H1 (cell line): Measurements from ENCODE around the gene NKAIN2. TPM values are rescaled to one million over a fixed set of nuclear protein-coding genes. Genes with fewer than 3 reads are reported as not detected.

Source experiments
- CTCF ChIA-PET: fragments of 300-600 bp; sonication (Branson Sonifier 250); formaldehyde crosslinking; loops from one replicate; lab custom pipeline; 2021; ENCODE audit not compliant: partially characterized antibody; lab: Charles Lee
- POLR2A ChIA-PET: fragments of 300-600 bp; sonication (Branson Sonifier 250); formaldehyde crosslinking; loops from one replicate; lab custom pipeline; 2021; ENCODE audit warnings: inconsistent platforms; ENCODE audit not compliant: partially characterized antibody; lab: Charles Lee
- DNase-seq, 2 experiments: peaks; one replicate each; pipeline versions ENCODE4 v3.0.0 to v3.0.0-alpha.2; 2010 to 2022; ENCODE audit warnings: low spot score in 2 of 2, low read depth in 1 of 2, mixed read lengths in 1 of 2
- FAIRE-seq: peaks from 2 replicates; lab custom pipeline; 2011; peaks lifted over from hg19 to GRCh38; lab: Jason Lieb, UNC
- H2AFZ ChIP-seq: 2 replicates; pipeline ENCODE4 v1.8.1; 2012; ENCODE audit warnings: low read length, inconsistent platforms
- H2AK5ac ChIP-seq: 2 replicates; pipeline ENCODE4 v1.6.1; 2013; ENCODE audit warnings: low read depth, low read length
- H2BK120ac ChIP-seq: replicated peaks from 2 replicates; pipeline ENCODE3; 2013; ENCODE audit warnings: low read depth, low read length, inconsistent platforms
- H2BK12ac ChIP-seq: 2 replicates; pipeline ENCODE4 v1.6.1; 2013; ENCODE audit warnings: low read depth, low read length
- H2BK15ac ChIP-seq: 2 replicates; pipeline ENCODE4 v1.6.1; 2013; ENCODE audit warnings: low read length
- H2BK20ac ChIP-seq: 2 replicates; pipeline ENCODE4 v1.6.1; 2013; ENCODE audit warnings: low read length
- H2BK5ac ChIP-seq: 2 replicates; pipeline ENCODE4 v1.6.1; 2013; ENCODE audit warnings: low read depth, low read length
- H3K14ac ChIP-seq: 2 replicates; pipeline ENCODE4 v1.6.1; 2013; ENCODE audit warnings: inconsistent platforms; ENCODE audit not compliant: insufficient read length
- H3K18ac ChIP-seq: 2 replicates; pipeline ENCODE4 v1.6.1; 2013; ENCODE audit warnings: low read length; ENCODE audit errors: extremely low read depth
- H3K23ac ChIP-seq: 2 replicates; pipeline ENCODE4 v1.6.1; 2013; ENCODE audit warnings: inconsistent platforms; ENCODE audit not compliant: insufficient read length
- H3K23me2 ChIP-seq: 2 replicates; pipeline ENCODE4 v1.6.1; 2013; ENCODE audit warnings: low read depth, low read length
- H3K27ac ChIP-seq: 2 replicates; pipeline ENCODE4 v1.6.1; 2011; ENCODE audit warnings: low read depth, low read length, inconsistent platforms
- H3K27me3 ChIP-seq, 4 experiments: replicated peaks in 1 of 4; 1 replicate in 1 of 4; 2 replicates in 3 of 4; pipeline versions ENCODE4 v1.6.1 to v1.8.1; 2011 to 2013; ENCODE audit warnings: low read length in 3 of 4, mild to moderate bottlenecking in 3 of 4, inconsistent platforms in 2 of 4, mixed read lengths in 2 of 4, moderate library complexity in 1 of 4; ENCODE audit not compliant: control insufficient read depth in 3 of 4, insufficient read depth in 3 of 4; ENCODE audit errors: extremely low read depth in 1 of 4
- H3K36me3 ChIP-seq, 4 experiments: 2 replicates each; pipeline versions ENCODE4 v1.6.1 to v1.8.1; 2011 to 2013; ENCODE audit warnings: mild to moderate bottlenecking in 4 of 4, low read length in 3 of 4, moderate library complexity in 2 of 4, control low read depth in 1 of 4, inconsistent platforms in 1 of 4; ENCODE audit not compliant: insufficient read depth in 4 of 4, control insufficient read depth in 2 of 4
- H3K4ac ChIP-seq: replicated peaks from 2 replicates; pipeline ENCODE3; 2013; ENCODE audit warnings: low read length, low read depth, mixed read lengths, inconsistent platforms; ENCODE audit not compliant: insufficient read length
- H3K4me1 ChIP-seq, 4 experiments: replicated peaks in 1 of 4; 1 replicate in 1 of 4; 2 replicates in 3 of 4; pipeline versions ENCODE4 v1.6.1 to v1.8.1; 2011 to 2013; ENCODE audit warnings: low read length in 3 of 4, inconsistent platforms in 2 of 4, mixed read lengths in 1 of 4; ENCODE audit not compliant: insufficient read depth in 4 of 4, control insufficient read depth in 3 of 4
- H3K4me2 ChIP-seq, 2 experiments: 2 replicates each; pipeline versions ENCODE4 v1.6.1 to v1.8.1; 2011 to 2013; ENCODE audit warnings: low read depth in 2 of 2, low read length in 2 of 2, control low read depth in 1 of 2, inconsistent platforms in 1 of 2, mild to moderate bottlenecking in 1 of 2; ENCODE audit not compliant: insufficient read depth in 1 of 2
- H3K4me3 ChIP-seq, 4 experiments: fragments of 200-600, 300-600 bp in 1 of 4; sonication (generic), shearing (Covaris generic), sonication (Bioruptor Twin) in 1 of 4; 2 replicates each; pipeline versions ENCODE4 v1.5.1 to v1.8.1; 2011 to 2016; ENCODE audit warnings: low read length in 4 of 4, low read depth in 3 of 4, control low read depth in 2 of 4, inconsistent platforms in 2 of 4, mild to moderate bottlenecking in 2 of 4, mixed read lengths in 1 of 4, moderate library complexity in 1 of 4; ENCODE audit not compliant: insufficient read depth in 2 of 4; ENCODE audit errors: extremely low read depth in 1 of 4
- H3K56ac ChIP-seq: replicated peaks from 2 replicates; pipeline ENCODE3; 2013; ENCODE audit warnings: low read depth, mild to moderate bottlenecking, mixed read lengths, low read length, inconsistent platforms; ENCODE audit not compliant: insufficient read length
- H3K79me1 ChIP-seq: 2 replicates; pipeline ENCODE4 v1.6.1; 2013; ENCODE audit warnings: low read depth, low read length, control low read depth
- H3K79me2 ChIP-seq, 2 experiments: 2 replicates each; pipeline versions ENCODE4 v1.6.1 to v1.8.1; 2012 to 2013; ENCODE audit warnings: low read length in 2 of 2, mild to moderate bottlenecking in 2 of 2, inconsistent platforms in 1 of 2; ENCODE audit not compliant: insufficient read depth in 2 of 2, control insufficient read depth in 1 of 2
- H3K9ac ChIP-seq, 4 experiments: replicated peaks in 1 of 4; 1 replicate in 1 of 4; 2 replicates in 3 of 4; pipeline versions ENCODE4 v1.6.1 to v1.8.1; 2011 to 2013; ENCODE audit warnings: low read depth in 3 of 4, low read length in 3 of 4, control low read depth in 2 of 4, mild to moderate bottlenecking in 2 of 4, moderate library complexity in 2 of 4, inconsistent platforms in 1 of 4; ENCODE audit errors: extremely low read depth in 1 of 4
- H3K9me3 ChIP-seq, 2 experiments: 2 replicates each; pipeline versions ENCODE4 v1.6.1 to v1.8.1; 2012 to 2013; ENCODE audit warnings: mild to moderate bottlenecking in 2 of 2, moderate library complexity in 2 of 2, control low read depth in 1 of 2, inconsistent platforms in 1 of 2, low read depth in 1 of 2, low read length in 1 of 2, mixed read lengths in 1 of 2; ENCODE audit not compliant: insufficient read depth in 2 of 2
- H4K20me1 ChIP-seq, 2 experiments: replicated peaks in 1 of 2; 2 replicates each; pipeline versions ENCODE3 to v1.8.1; 2011 to 2013; ENCODE audit warnings: inconsistent platforms in 2 of 2, low read length in 2 of 2, mild to moderate bottlenecking in 1 of 2; ENCODE audit not compliant: insufficient read depth in 2 of 2, control insufficient read depth in 1 of 2
- H4K5ac ChIP-seq: 2 replicates; pipeline ENCODE4 v1.6.1; 2013; ENCODE audit warnings: low read length, low read depth, mixed read lengths, inconsistent platforms; ENCODE audit not compliant: insufficient read length
- H4K8ac ChIP-seq: 2 replicates; pipeline ENCODE4 v1.8.0; 2013; ENCODE audit warnings: mild to moderate bottlenecking, moderate library complexity, low read length, inconsistent platforms; ENCODE audit not compliant: insufficient read depth; ENCODE audit errors: extremely low read depth
- H4K91ac ChIP-seq: replicated peaks from 2 replicates; pipeline ENCODE3; 2013; ENCODE audit warnings: low read length, mixed read lengths, inconsistent platforms; ENCODE audit not compliant: insufficient read length
- EZH2 ChIP-seq: fragments of 200-600 bp; sonication (generic); IDR thresholded peaks from 2 replicates; pipeline ENCODE4 v1.7.1; 2012; ENCODE audit warnings: low read depth, mild to moderate bottlenecking, moderate library complexity, low read length, inconsistent platforms; ENCODE audit not compliant: severe bottlenecking
- SAP30 ChIP-seq: fragments of 300-600 bp; sonication (generic); IDR thresholded peaks from 2 replicates; pipeline ENCODE4 v1.7.1; 2012; ENCODE audit warnings: low read length, moderate library complexity, mild to moderate bottlenecking, inconsistent platforms; ENCODE audit not compliant: insufficient read depth, insufficient replicate concordance
- WGBS, 2 experiments: shearing (Covaris generic) in 1 of 2; methylation state at CpG; one replicate each; pipeline versions ENCODE4 v1.1.6 to v1.1.7; 2013 to 2015; ENCODE audit warnings: low lambda C conversion rate in 2 of 2, mixed read lengths in 2 of 2, inconsistent platforms in 1 of 2, low coverage in 1 of 2, missing lambda C conversion rate in 1 of 2; ENCODE audit not compliant: insufficient replicate concordance in 2 of 2, insufficient coverage in 1 of 2, insufficient read length in 1 of 2; ENCODE audit errors: extremely low coverage in 1 of 2, missing lambda C conversion rate in 1 of 2; 5-methylcytosine and 5-hydroxymethylcytosine counted together
- polyA plus RNA-seq, 7 experiments: library from polyadenylated mRNA; depleted of rRNA in 3 of 7; stranded (reverse) in 5 of 7; unstranded in 2 of 7; fragments of >200 nt in 5 of 7; fragments of 200-250 nt in 2 of 7; gene quantifications; 1 replicate in 5 of 7; 2 replicates in 1 of 7; 4 replicates in 1 of 7; pipeline versions ENCODE4 v1.2.1 to v1.2.3, GENCODE V29; 2011 to 2013; ENCODE audit warnings: missing spikeins in 2 of 7, mixed read lengths in 2 of 7
- total RNA-seq: library from RNA; stranded (reverse); fragmentation: NEBNext Ultra II Directional; extraction: Animal tissue kit (Norgen Biotek cat#: 25700); gene quantifications from 2 replicates; pipeline ENCODE4 v1.2.1, GENCODE V29; 2021

The NKAIN2 gene
- total and polyA plus RNA-seq, 2 of the 8 experiments (the other 6 are each of a cell fraction or from before 2014, with no cell fraction given): 0.20 to 0.34 TPM

DNA sequence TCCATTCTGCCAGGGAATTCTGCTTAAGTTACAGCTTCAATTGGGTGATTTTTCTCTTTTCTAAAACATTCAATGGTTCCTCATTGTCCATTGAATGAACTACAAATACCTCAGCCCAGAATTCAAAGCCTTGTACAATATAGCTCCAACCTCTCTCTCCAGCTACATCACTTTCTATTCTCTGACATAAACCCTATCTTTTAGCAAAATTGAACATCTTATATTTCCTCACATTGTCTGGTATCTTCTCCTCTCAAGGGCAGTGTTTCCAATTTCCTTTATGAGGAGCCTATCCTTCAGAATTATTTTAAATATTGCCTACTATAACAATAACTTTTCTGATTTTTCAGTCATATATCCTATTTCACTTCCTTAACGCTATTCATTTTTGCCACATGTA lies 955.0 kb downstream of the NKAIN2 start:
- 83% methylated on average over 1 of the region's 1 CpG; no CpG with 5 or more reads in 1 of the 2 experiments for WGBS, 2 experiments
- no peak overlapping the region for H2BK12ac ChIP-seq
- no peak overlapping the region for H3K56ac ChIP-seq
- no peak overlapping the region for H4K8ac ChIP-seq
- no peak overlapping the region for H2BK5ac ChIP-seq
- H4K5ac ChIP-seq: no peak overlapping the region
- H3K27ac ChIP-seq: no peak overlapping the region
- no peak overlapping the region for H3K4me3 ChIP-seq
- H4K91ac ChIP-seq: no peak overlapping the region
- H3K23me2 ChIP-seq: peaks cover 2% of the 10 kb centered on the region; the same call in 1 of the 2 replicates
- no peaks in the 10 kb centered on the region for H3K4me1 ChIP-seq
- ChIA-PET POLR2A (no interaction called here), CTCF (interaction anchor here (1.2 to 1.3 kb wide), 3 partner anchors 98 to 1043 kb away, joined by 3 read pairs; no protein-coding TSS in a partner anchor)
- H3K79me1 ChIP-seq: no peaks in the 10 kb centered on the region
- H3K36me3 ChIP-seq: no peaks in the 10 kb centered on the region
- H2BK120ac ChIP-seq: no peak overlapping the region
- no peaks in the 10 kb centered on the region for H4K20me1 ChIP-seq
- no peak overlapping the region for H2AFZ ChIP-seq
- no peak overlapping the region for H3K23ac ChIP-seq
- H3K4ac ChIP-seq: no peak overlapping the region
- FAIRE-seq (no peak), DNase-seq (no peak)
- no peaks in the 10 kb centered on the region for H3K79me2 ChIP-seq
- H3K18ac ChIP-seq: no peak overlapping the region
- H3K27me3 ChIP-seq: no peaks in the 10 kb centered on the region
- no peak overlapping the region for H2BK20ac ChIP-seq
- H3K4me2 ChIP-seq: no peak overlapping the region
- H2AK5ac ChIP-seq: no peak overlapping the region
- no peak overlapping the region for H3K9ac ChIP-seq
- no peak overlapping the region for H2BK15ac ChIP-seq
- H3K14ac ChIP-seq: no peak overlapping the region
- no peaks in the 10 kb centered on the region for H3K9me3 ChIP-seq
- no peak for TF ChIP-seq EZH2
- no peak for TF ChIP-seq SAP30
